GM10248 (cell line): ENCODE data around the gene KDM4C.

Source experiments
- CTCF ChIA-PET: fragments of 300-600 bp; sonication (Branson Sonifier 250); formaldehyde crosslinking; extraction: SDS; loops from one replicate; lab custom pipeline; 2021; ENCODE audit warnings: antibody characterized with exemption; lab: Yijun Ruan, JAX
- POLR2A ChIA-PET: fragments of 350-650 bp; sonication (Branson Sonifier 250); formaldehyde crosslinking; extraction: SDS; loops from one replicate; lab custom pipeline; 2020; ENCODE audit warnings: antibody characterized with exemption; lab: Yijun Ruan, JAX
- DNase-seq: peaks from one replicate; pipeline ENCODE4 v3.0.0; 2012; ENCODE audit errors: extremely low spot score
- CTCF ChIP-seq: IDR thresholded peaks from 2 replicates; pipeline ENCODE4 v1.5.1; 2012; ENCODE audit warnings: mild to moderate bottlenecking, low read depth; ENCODE audit errors: extremely low read depth, missing control alignments, control extremely low read depth

The KDM4C gene

GRCh38 chr9:7001571-7001970 is 243.8 kb downstream of the KDM4C start:
- TF ChIP-seq CTCF, result no peak
- ChIA-PET POLR2A (no interaction called here), CTCF (no interaction called here)
- no peak for DNase-seq

GRCh38 chr9:7003861-7004260 is 246.1 kb downstream of the KDM4C start:
- TF ChIP-seq CTCF, result no peak
- POLR2A ChIA-PET, result no interaction called here
- CTCF ChIA-PET, result interaction anchor here (1.4 kb wide), 1 partner anchor 14 kb away, joined by 4 read pairs; no protein-coding TSS in a partner anchor
- no peak for DNase-seq

- ChIA-PET POLR2A (no interaction called here), CTCF (no interaction called here)
- DNase-seq, result no peak
- no peak for TF ChIP-seq CTCF
Observed at GRCh38 chr9:7006417-7006816, 248.6 kb downstream of the KDM4C start.

GRCh38 chr9:7008411-7008810 is 250.6 kb downstream of the KDM4C start:
- no peak for TF ChIP-seq CTCF
- ChIA-PET CTCF (interaction anchor here (0.9 kb wide), 1 partner anchor 14 kb away, joined by 4 read pairs; no protein-coding TSS in a partner anchor), POLR2A (no interaction called here)
- no peak for DNase-seq

- ChIA-PET POLR2A (no interaction called here), CTCF (no interaction called here)
- no peak for DNase-seq
- TF ChIP-seq CTCF, result no peak
Observed at GRCh38 chr9:7009065-7009464, 251.3 kb downstream of the KDM4C start.

GRCh38 chr9:7011395-7012067 is 253.8 kb downstream of the KDM4C start:
- ChIA-PET POLR2A (no interaction called here), CTCF (interaction anchor here (1.2 kb wide), 1 partner anchor 8 kb away, joined by 3 read pairs; no protein-coding TSS in a partner anchor)
- no peak for DNase-seq
- no peak for TF ChIP-seq CTCF
